Fibroblast of upper back skin (primary cell): ENCODE data around the gene ADORA1.

Experiments
- DNase-seq: peaks from one replicate; pipeline ENCODE4 v3.0.0-alpha.2; 2013

ADORA1 gene

GRCh38 chr1:203190949-203191348, 63.4 kb downstream of the ADORA1 start:
- DNase-seq: no peak

GRCh38 chr1:203196371-203196770, 68.8 kb downstream of the ADORA1 start:
- DNase-seq: peak; percentile 15

GRCh38 chr1:203197625-203198024, 70.1 kb downstream of the ADORA1 start:
- DNase-seq: peak; percentile 95

GRCh38 chr1:203199002-203199401, 71.5 kb downstream of the ADORA1 start:
- no peak for DNase-seq

DNA sequence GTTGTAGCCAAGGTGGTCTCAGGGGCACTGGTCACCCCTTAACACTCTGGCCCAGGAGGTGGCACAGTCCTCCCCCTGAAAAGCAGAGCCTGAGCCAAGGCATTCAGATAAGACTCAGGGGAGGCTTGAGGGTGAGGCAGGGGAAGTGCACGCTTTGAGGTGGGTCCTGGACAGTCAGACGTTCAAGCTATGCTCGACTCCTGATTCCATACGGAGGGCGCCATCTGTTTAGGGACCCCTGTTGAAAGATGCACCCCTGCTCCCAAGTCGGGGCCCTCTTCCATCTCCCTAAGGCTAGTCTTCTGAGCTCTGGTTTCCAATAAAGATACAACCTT, 71.9 kb downstream of the ADORA1 start:
- DNase-seq: no peak

- DNase-seq: peak; percentile 75
These were observed 72.5 kb downstream of the ADORA1 start for GRCh38 chr1:203199816-203200571.

GRCh38 chr1:203200916-203201315, 73.4 kb downstream of the ADORA1 start:
- DNase-seq: no peak

- DNase-seq: no peak
These were observed 74.1 kb downstream of the ADORA1 start for GRCh38 chr1:203201516-203202205.

DNA sequence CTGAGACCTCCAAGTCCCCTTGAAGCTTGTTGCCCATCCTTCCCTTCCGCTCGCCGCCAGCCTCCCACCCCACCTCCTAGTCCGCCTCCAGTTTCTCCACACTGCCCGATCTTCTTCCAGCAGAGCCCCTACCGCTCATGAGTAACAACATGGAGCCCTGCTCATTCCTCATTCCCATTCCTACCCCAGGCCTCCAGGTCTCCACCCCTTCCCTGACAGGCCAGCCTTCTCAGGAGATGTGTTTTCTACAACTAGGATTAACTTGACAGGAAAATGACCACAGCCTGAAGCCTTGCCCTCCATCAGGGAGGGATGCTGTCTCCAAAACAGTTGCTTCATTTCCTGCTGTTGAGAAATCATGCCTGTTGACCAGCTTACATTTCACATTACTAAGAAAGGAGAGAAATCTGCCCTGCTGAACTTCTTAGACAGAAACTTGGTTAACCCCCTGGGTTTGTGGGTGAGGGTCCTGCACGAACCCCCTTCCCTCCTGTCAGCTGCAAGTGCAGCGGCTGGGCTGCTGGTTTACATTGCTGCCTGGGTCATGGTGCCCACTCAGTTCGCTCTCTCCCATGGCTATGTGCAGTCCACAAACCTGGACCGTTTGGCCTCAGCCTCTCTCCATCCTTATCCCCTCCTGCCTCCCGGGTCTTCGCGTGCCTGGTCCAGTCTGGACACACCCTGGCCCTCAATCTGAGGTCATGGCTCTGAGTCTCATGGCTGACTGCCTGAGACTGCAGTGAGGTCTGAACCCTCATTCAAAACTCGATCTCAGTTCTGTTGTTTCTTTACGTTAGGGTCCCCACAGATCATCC, 75.1 kb downstream of the ADORA1 start:
- peak; percentile 85 for DNase-seq

DNA sequence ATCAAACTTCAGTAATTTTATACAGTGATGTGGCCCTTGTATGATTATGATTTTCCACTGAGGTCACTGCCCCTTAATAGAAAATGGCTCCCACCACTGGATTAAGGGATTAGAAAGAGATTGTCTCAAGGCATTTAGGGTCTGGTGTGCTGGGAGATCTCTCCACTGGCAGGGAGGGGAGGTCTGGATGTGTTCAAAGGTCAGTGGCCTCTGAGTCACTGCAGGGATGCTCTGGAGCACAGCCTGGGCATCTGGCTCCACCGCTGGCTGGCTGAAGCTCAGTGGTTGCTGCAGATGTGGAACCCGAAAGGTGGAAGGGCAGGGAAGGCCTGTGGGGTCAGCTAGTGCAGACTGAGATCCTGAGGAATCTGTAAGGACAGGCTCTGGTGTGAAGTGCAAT, 77.2 kb downstream of the ADORA1 start:
- no peak for DNase-seq

DNA sequence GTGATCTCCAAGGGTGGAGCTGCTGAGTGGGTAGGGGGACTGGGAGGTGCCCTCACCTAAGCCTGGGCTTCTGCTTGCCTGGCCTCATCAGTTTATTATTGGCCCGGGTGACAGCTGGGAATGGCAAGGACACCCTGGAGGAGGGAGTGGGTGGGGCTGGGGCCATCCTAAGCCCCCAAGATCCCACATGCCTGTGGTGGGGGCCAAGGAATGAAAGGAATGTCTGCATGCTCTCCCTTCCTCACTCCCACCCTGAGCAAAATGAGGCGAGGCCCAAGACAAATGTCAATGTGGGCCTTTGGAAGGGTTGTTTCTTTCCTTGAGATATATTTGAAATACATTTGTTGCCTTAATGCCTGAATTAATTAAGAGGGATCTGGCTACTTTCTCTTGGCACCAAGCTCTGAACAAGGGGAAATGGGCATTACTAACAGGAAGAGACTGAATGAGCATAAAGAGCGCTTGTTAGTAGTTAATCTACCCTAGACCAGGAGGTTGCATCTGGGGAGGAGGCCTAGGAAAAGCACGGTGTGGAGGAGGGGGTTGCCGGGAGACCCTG, 78.7 kb downstream of the ADORA1 start:
- peak; percentile 39 for DNase-seq

DNA sequence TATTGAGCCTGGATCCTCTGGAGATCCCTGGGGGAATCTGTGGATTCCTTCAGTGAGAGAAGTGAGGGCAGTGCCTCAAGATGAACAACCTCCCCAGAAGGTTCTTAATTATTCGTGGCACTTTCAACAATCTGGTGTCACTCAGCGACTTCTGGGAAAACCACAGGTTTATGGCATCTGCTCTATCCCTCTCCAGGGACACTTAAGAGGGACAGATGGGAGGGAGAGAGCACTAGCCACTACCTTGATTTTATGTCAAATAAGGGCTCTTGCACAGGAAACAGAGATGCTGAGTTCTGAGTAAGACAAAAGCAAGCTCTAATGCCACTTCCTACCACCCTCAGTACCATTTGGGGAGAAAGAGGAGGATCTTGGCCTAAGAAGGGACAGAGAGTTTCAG, 80.2 kb downstream of the ADORA1 start:
- no peak for DNase-seq

GRCh38 chr1:203208181-203208580, 80.7 kb downstream of the ADORA1 start:
- no peak for DNase-seq

DNA sequence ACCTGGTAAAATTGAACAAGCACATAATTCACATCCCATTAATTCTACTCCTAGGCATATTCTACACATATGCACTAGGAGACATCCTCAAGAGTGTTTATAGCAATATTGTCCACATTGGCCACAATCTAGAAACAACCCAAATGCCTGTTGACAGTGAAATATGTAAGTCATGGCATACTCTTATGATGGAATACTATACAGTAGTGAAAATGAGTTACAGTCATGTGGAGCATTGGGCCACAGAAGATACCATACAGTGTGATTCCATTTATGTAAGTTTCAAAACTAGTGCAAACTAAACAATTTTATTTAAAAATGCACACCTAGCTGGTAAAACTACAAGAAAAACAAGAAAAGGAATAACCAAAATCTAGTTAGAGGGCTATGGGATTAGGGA, 82.8 kb downstream of the ADORA1 start:
- DNase-seq: no peak

- no peak for DNase-seq
These were observed 83.5 kb downstream of the ADORA1 start for GRCh38 chr1:203210988-203211387.

DNA sequence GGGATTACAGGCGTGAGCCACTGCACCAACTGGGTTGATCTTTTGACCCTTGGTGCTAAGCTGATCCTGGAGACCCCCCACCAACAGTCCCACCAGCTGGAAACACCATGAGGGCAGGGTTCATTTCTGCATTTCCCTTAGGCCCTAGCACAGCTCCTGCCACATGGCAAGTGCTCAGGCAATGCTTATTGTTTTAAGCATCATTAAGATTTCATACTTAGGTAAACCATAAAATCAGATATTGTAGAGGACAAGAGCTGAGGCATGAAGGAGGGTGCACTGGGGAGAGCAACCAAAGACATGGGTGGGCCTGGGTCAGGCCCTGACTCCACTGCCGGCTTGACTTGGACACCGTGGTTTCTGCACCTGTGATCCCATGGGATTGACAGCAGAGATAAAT, 84.3 kb downstream of the ADORA1 start:
- no peak for DNase-seq

- DNase-seq: no peak
These were observed 85.6 kb downstream of the ADORA1 start for GRCh38 chr1:203213126-203213525.

GRCh38 chr1:203214871-203215270, 87.3 kb downstream of the ADORA1 start:
- DNase-seq: no peak

DNA sequence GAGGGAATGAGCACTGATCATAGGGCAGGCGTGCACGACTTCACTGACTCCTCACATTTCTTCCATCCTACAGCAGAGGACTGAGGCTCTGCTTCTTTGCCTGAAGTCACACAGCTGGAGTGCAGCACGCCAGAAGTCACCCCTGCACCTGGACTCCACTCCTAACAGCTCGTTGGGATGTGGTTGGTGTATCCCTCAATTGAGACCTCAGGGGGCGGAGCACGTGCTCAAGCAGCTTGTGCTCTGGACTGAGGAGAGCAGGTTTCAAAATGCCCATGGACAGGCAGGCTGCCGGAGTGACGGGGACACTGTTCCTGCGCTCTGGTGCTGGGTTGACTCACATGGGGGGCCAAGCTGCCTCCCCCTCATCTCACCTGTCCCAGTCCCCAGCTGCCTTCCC, 88.0 kb downstream of the ADORA1 start:
- no peak for DNase-seq

GRCh38 chr1:203216274-203217138, 89.0 kb downstream of the ADORA1 start:
- DNase-seq: peak; percentile 64
